CD14-positive monocyte (primary cell): ENCODE results near the gene C5orf15. TPM values are rescaled to one million over a fixed set of nuclear protein-coding genes. Genes with fewer than 3 reads are reported as not detected.

Experiments used
- DNase-seq, 3 donors: peaks; one replicate each; pipeline ENCODE4 v3.0.0-alpha.2; 2011 to 2022
- H2AFZ ChIP-seq: 2 replicates; pipeline ENCODE4 v1.6.0; 2012; ENCODE audit warnings: mild to moderate bottlenecking, low read depth, low read length, inconsistent platforms; ENCODE audit not compliant: insufficient read depth, poor library complexity, severe bottlenecking
- H3K27ac ChIP-seq, 2 donors: 1 replicate in 1 of 2; 2 replicates in 1 of 2; pipeline ENCODE4 v1.5.1; 2012 to 2013; ENCODE audit warnings: low read length in 2 of 2, control low read depth in 1 of 2, inconsistent platforms in 1 of 2, low read depth in 1 of 2, mild to moderate bottlenecking in 1 of 2
- H3K27me3 ChIP-seq, 2 donors: one replicate each; pipeline versions ENCODE4 v1.6.0 to v1.6.1; 2011 to 2013; ENCODE audit warnings: low read length in 2 of 2; ENCODE audit not compliant: control insufficient read depth in 2 of 2, insufficient read depth in 2 of 2
- H3K36me3 ChIP-seq, 2 donors: replicated peaks in 1 of 2; 1 replicate in 1 of 2; 2 replicates in 1 of 2; pipeline versions ENCODE4 v1.5.1 to v1.6.1; 2012 to 2013; ENCODE audit warnings: low read length in 2 of 2, control low read depth in 1 of 2, inconsistent platforms in 1 of 2, mild to moderate bottlenecking in 1 of 2; ENCODE audit not compliant: insufficient read depth in 2 of 2, control insufficient read depth in 1 of 2
- H3K4me1 ChIP-seq, 2 donors: 1 replicate in 1 of 2; 2 replicates in 1 of 2; pipeline versions ENCODE4 v1.5.1 to v1.6.1; 2012 to 2013; ENCODE audit warnings: low read length in 2 of 2, control low read depth in 1 of 2, inconsistent platforms in 1 of 2, mild to moderate bottlenecking in 1 of 2, moderate library complexity in 1 of 2; ENCODE audit not compliant: insufficient read depth in 2 of 2, control insufficient read depth in 1 of 2
- H3K4me2 ChIP-seq: replicated peaks from 2 replicates; pipeline ENCODE3; 2012; ENCODE audit warnings: low read length, moderate library complexity, mild to moderate bottlenecking; ENCODE audit not compliant: poor library complexity, severe bottlenecking; ENCODE audit errors: extremely low read depth
- H3K4me3 ChIP-seq, 3 experiments: fragments of 200-600 bp in 1 of 3; sonication (generic) in 1 of 3; replicated peaks in 1 of 3; 1 replicate in 2 of 3; 2 replicates in 1 of 3; pipeline ENCODE4 v1.5.1; 2011 to 2013; ENCODE audit warnings: low read length in 3 of 3, mild to moderate bottlenecking in 3 of 3, control low read depth in 2 of 3, low read depth in 2 of 3, inconsistent platforms in 1 of 3, moderate library complexity in 1 of 3
- H3K79me2 ChIP-seq: 2 replicates; pipeline ENCODE4 v1.6.0; 2012; ENCODE audit warnings: mild to moderate bottlenecking, control low read depth, inconsistent platforms, low read length, moderate library complexity; ENCODE audit not compliant: insufficient read depth
- H3K9ac ChIP-seq: 2 replicates; pipeline ENCODE4 v1.6.0; 2017; ENCODE audit warnings: low read length, mild to moderate bottlenecking; ENCODE audit not compliant: insufficient read depth, poor library complexity, severe bottlenecking
- H3K9me3 ChIP-seq, 2 donors: replicated peaks in 1 of 2; 1 replicate in 1 of 2; 2 replicates in 1 of 2; pipeline versions ENCODE4 v1.5.1 to v1.6.1; 2012 to 2013; ENCODE audit warnings: low read length in 2 of 2, control low read depth in 1 of 2; ENCODE audit not compliant: control insufficient read depth in 1 of 2, insufficient read depth in 1 of 2
- H4K20me1 ChIP-seq: 2 replicates; pipeline ENCODE4 v1.6.0; 2012; ENCODE audit warnings: mild to moderate bottlenecking, low read length, control low read depth, moderate library complexity; ENCODE audit not compliant: insufficient read depth
- H3K27ac Mint-ChIP-seq, 7 donors: one replicate each; pipeline ENCODE4 v1.8.0; 2020; ENCODE audit warnings: mild to moderate bottlenecking in 7 of 7, mixed read lengths in 7 of 7, moderate library complexity in 6 of 7, inconsistent platforms in 2 of 7
- H3K27me3 Mint-ChIP-seq, 3 donors: one replicate each; pipeline ENCODE4 v1.8.0; 2021 to 2022; ENCODE audit warnings: low read depth in 3 of 3, mild to moderate bottlenecking in 3 of 3, mixed read lengths in 3 of 3, moderate library complexity in 3 of 3, inconsistent platforms in 1 of 3
- H3K36me3 Mint-ChIP-seq, 2 donors: one replicate each; pipeline ENCODE4 v1.8.0; 2020; ENCODE audit warnings: mixed read lengths in 2 of 2, inconsistent platforms in 1 of 2, mild to moderate bottlenecking in 1 of 2
- H3K4me1 Mint-ChIP-seq: one replicate; pipeline ENCODE4 v1.8.0; 2020; ENCODE audit warnings: mild to moderate bottlenecking, mixed read lengths
- H3K4me3 Mint-ChIP-seq, 2 donors: one replicate each; pipeline ENCODE4 v1.8.0; 2020; ENCODE audit warnings: mild to moderate bottlenecking in 2 of 2, mixed read lengths in 2 of 2, moderate library complexity in 1 of 2
- H3K9me3 Mint-ChIP-seq, 7 donors: one replicate each; pipeline ENCODE4 v1.8.0; 2020 to 2022; ENCODE audit warnings: mixed read lengths in 7 of 7, mild to moderate bottlenecking in 6 of 7, moderate library complexity in 6 of 7, inconsistent platforms in 2 of 7
- CTCF ChIP-seq: fragments of 200-600 bp; IDR thresholded peaks from one replicate; pipeline ENCODE4 v1.8.0; 2022; ENCODE audit warnings: antibody characterized with exemption, mild to moderate bottlenecking
- WGBS: methylation state at CpG from one replicate; pipeline ENCODE4 v1.1.5; 2013; ENCODE audit warnings: missing lambda C conversion rate; ENCODE audit not compliant: insufficient coverage; 5-methylcytosine and 5-hydroxymethylcytosine counted together
- intact Hi-C, 2 donors: fragments of 100-400 bp; cut with micrococcal nuclease; formaldehyde crosslinking; loops; one replicate each; pipeline versions ENCODE4 v1.15.0 to v1.15.1; 2023
- polyA plus RNA-seq, 3 donors: library from polyadenylated mRNA; depleted of rRNA in 1 of 3; unstranded in 2 of 3; stranded (reverse) in 1 of 3; fragments of 300-500 nt in 2 of 3; fragments of >200 nt in 1 of 3; fragmentation: Illumina TruSeq in 2 of 3; gene quantifications; 1 replicate in 2 of 3; 2 replicates in 1 of 3; pipeline ENCODE4 v1.2.3, GENCODE V29; 2012 to 2021

The C5orf15 gene
- polyA plus RNA-seq, 3 donors, result 38.0 to 59.2 (median 46.9) TPM

- 97% methylated on average over 10 of the region's 10 CpGs for WGBS
These were observed 49.7 kb downstream of the C5orf15 start for GRCh38 chr5:133918731-133919130.

GRCh38 chr5:133918316-133918715, 50.1 kb downstream of the C5orf15 start:
- Histone ChIP-seq H3K79me2 (no peaks in the 10 kb centered on the region), H4K20me1 (no peaks in the 10 kb centered on the region), H3K27ac (no peak overlapping the region), H2AFZ (no peak overlapping the region), H3K4me3 (no peak overlapping the region), H3K9ac (no peak overlapping the region), H3K4me1 (no peaks in the 10 kb centered on the region), H3K4me2 (no peak overlapping the region), H3K27me3 (no peaks in the 10 kb centered on the region), H3K36me3 (no peaks in the 10 kb centered on the region), H3K9me3 (no peaks in the 10 kb centered on the region)
- Mint-ChIP-seq H3K36me3 (no peaks in the 10 kb centered on the region), H3K27me3 (peaks cover 2 to 7% (median 6%) of the 10 kb centered on the region in 3 donors), H3K4me3 (no peak overlapping the region), H3K27ac (no peak overlapping the region), H3K9me3 (peaks cover 0 to 3% (median 0%) of the 10 kb centered on the region in 7 donors), H3K4me1 (no peaks in the 10 kb centered on the region)
- 90% methylated on average over 3 of the region's 10 CpGs for WGBS
- intact Hi-C loops, result no loop called here
- no peak for DNase-seq
- no peak for TF ChIP-seq CTCF

More at GRCh38 chr5:133918731-133919130, 49.7 kb downstream of the C5orf15 start:
- Histone ChIP-seq H3K79me2 (no peaks in the 10 kb centered on the region), H3K9ac (no peak overlapping the region), H3K27me3 (no peaks in the 10 kb centered on the region), H3K4me2 (no peak overlapping the region), H3K4me3 (no peak overlapping the region), H3K36me3 (no peaks in the 10 kb centered on the region), H3K9me3 (no peaks in the 10 kb centered on the region), H3K27ac (no peak overlapping the region), H2AFZ (no peak overlapping the region), H4K20me1 (no peaks in the 10 kb centered on the region), H3K4me1 (no peaks in the 10 kb centered on the region)
- intact Hi-C loops, result no loop called here
- peaks cover 0 to 3% (median 0%) of the 10 kb centered on the region in 7 donors for H3K9me3 Mint-ChIP-seq
- no peaks in the 10 kb centered on the region for H3K36me3 Mint-ChIP-seq
- no peaks in the 10 kb centered on the region for H3K4me1 Mint-ChIP-seq
- DNase-seq, result no peak
- peaks cover 2 to 7% (median 7%) of the 10 kb centered on the region in 3 donors for H3K27me3 Mint-ChIP-seq
- no peak for TF ChIP-seq CTCF
- no peak overlapping the region for H3K4me3 Mint-ChIP-seq
- no peak overlapping the region for H3K27ac Mint-ChIP-seq
